Rectal smooth muscle tissue (tissue), 1 donor: ENCODE data around the gene IL17RC.
"Not testable (repeated sequence)": the region's sequence is repeated elsewhere in the genome, so short reads cannot be mapped to it uniquely, and the experiment has no call there.

Experiments used
- H3K27ac ChIP-seq: one replicate; pipeline ENCODE4 v1.7.0; 2013; ENCODE audit warnings: low read depth, low read length, inconsistent platforms
- H3K27me3 ChIP-seq: one replicate; pipeline ENCODE4 v1.7.0; 2013; ENCODE audit warnings: low read length; ENCODE audit not compliant: control insufficient read depth, insufficient read depth
- H3K36me3 ChIP-seq: one replicate; pipeline ENCODE4 v1.7.0; 2013; ENCODE audit warnings: low read length; ENCODE audit not compliant: control insufficient read depth, insufficient read depth
- H3K4me1 ChIP-seq: one replicate; pipeline ENCODE4 v1.7.0; 2013; ENCODE audit warnings: low read length; ENCODE audit not compliant: control insufficient read depth, insufficient read depth
- H3K4me3 ChIP-seq: one replicate; pipeline ENCODE4 v1.7.0; 2013; ENCODE audit warnings: low read length
- H3K9ac ChIP-seq: one replicate; pipeline ENCODE4 v1.7.0; 2013; ENCODE audit warnings: low read length

The IL17RC gene

GRCh38 chr3:9898467-9899241, 18.2 kb upstream of the IL17RC start:
- Histone ChIP-seq H3K27ac (no peak overlapping the region), H3K27me3 (no peaks in the 10 kb centered on the region), H3K4me3 (no peak overlapping the region), H3K36me3 (peaks cover 2% of the 10 kb centered on the region), H3K4me1 (no peaks in the 10 kb centered on the region), H3K9ac (no peak overlapping the region)

- no peaks in the 10 kb centered on the region for H3K36me3 ChIP-seq
- no peak overlapping the region for H3K4me3 ChIP-seq
- no peak overlapping the region for H3K9ac ChIP-seq
- no peaks in the 10 kb centered on the region for H3K27me3 ChIP-seq
- no peaks in the 10 kb centered on the region for H3K4me1 ChIP-seq
- no peak overlapping the region for H3K27ac ChIP-seq
These were observed 17.6 kb upstream of the IL17RC start for GRCh38 chr3:9899289-9899791.

- H3K9ac ChIP-seq, H3K36me3 ChIP-seq, H3K4me1 ChIP-seq, H3K27me3 ChIP-seq, H3K27ac ChIP-seq, H3K4me3 ChIP-seq: not testable (repeated sequence)
These were observed 15.9 kb upstream of the IL17RC start for GRCh38 chr3:9900965-9901415.

GRCh38 chr3:9901967-9902366, 14.9 kb upstream of the IL17RC start:
- Histone ChIP-seq H3K4me1 (no peaks in the 10 kb centered on the region), H3K27ac (no peak overlapping the region), H3K36me3 (peaks cover 3% of the 10 kb centered on the region)

GRCh38 chr3:9902372-9903237, 14.3 kb upstream of the IL17RC start, which contains the start of gene IL17RE:
IL17RE (plus strand) TSS chr3:9902848; CDS start chr3:9902933, 85 bp downstream.
- Histone ChIP-seq H3K9ac (peak within 1 kb of the TSS; percentile 2), H3K4me1 (no peaks in the 10 kb centered on the region), H3K36me3 (peaks cover 3% of the 10 kb centered on the region), H3K27me3 (no peaks in the 10 kb centered on the region), H3K27ac (no peak within 1 kb of the TSS), H3K4me3 (peak within 1 kb of the TSS; percentile 49)

More at GRCh38 chr3:9901967-9902366, 14.9 kb upstream of the IL17RC start:
- Histone ChIP-seq H3K9ac (no peak overlapping the region), H3K4me3 (peak overlapping the region; percentile 31), H3K27me3 (no peaks in the 10 kb centered on the region)

GRCh38 chr3:9903238-9903624, 13.7 kb upstream of the IL17RC start:
- Histone ChIP-seq H3K4me3 (peak overlapping the region; percentile 49), H3K36me3 (peaks cover 3% of the 10 kb centered on the region), H3K27me3 (no peaks in the 10 kb centered on the region), H3K9ac (peak overlapping the region; percentile 2), H3K4me1 (no peaks in the 10 kb centered on the region), H3K27ac (no peak overlapping the region)

GRCh38 chr3:9903904-9904303, 13.0 kb upstream of the IL17RC start:
- peak overlapping the region; percentile 51 for H3K4me3 ChIP-seq
- H3K9ac ChIP-seq, result no peak overlapping the region
- H3K4me1 ChIP-seq, result no peaks in the 10 kb centered on the region
- peaks cover 3% of the 10 kb centered on the region for H3K36me3 ChIP-seq
- no peak overlapping the region for H3K27ac ChIP-seq
- H3K27me3 ChIP-seq, result no peaks in the 10 kb centered on the region

GRCh38 chr3:9906480-9906879, 10.4 kb upstream of the IL17RC start:
- H3K36me3 ChIP-seq, result peaks cover 3% of the 10 kb centered on the region
- H3K27me3 ChIP-seq, result no peaks in the 10 kb centered on the region
- H3K4me1 ChIP-seq, result no peaks in the 10 kb centered on the region
- no peak overlapping the region for H3K27ac ChIP-seq
- H3K9ac ChIP-seq, result no peak overlapping the region
- no peak overlapping the region for H3K4me3 ChIP-seq

- Histone ChIP-seq H3K4me1 (no peaks in the 10 kb centered on the region), H3K4me3 (no peak overlapping the region), H3K27ac (no peak overlapping the region), H3K36me3 (peaks cover 3% of the 10 kb centered on the region), H3K27me3 (no peaks in the 10 kb centered on the region), H3K9ac (no peak overlapping the region)
These were observed 8.6 kb upstream of the IL17RC start for GRCh38 chr3:9908286-9908685.

- peaks cover 7% of the 10 kb centered on the region for H3K4me1 ChIP-seq
- peaks cover 3% of the 10 kb centered on the region for H3K36me3 ChIP-seq
- H3K4me3 ChIP-seq, result no peak overlapping the region
- H3K27me3 ChIP-seq, result no peaks in the 10 kb centered on the region
- no peak overlapping the region for H3K27ac ChIP-seq
- no peak overlapping the region for H3K9ac ChIP-seq
These were observed 7.5 kb upstream of the IL17RC start for GRCh38 chr3:9909221-9910013.

- no peak overlapping the region for H3K27ac ChIP-seq
- peaks cover 17% of the 10 kb centered on the region for H3K4me1 ChIP-seq
These were observed 5.0 kb upstream of the IL17RC start for GRCh38 chr3:9911863-9912262.

More at GRCh38 chr3:9911863-9912262, 5.0 kb upstream of the IL17RC start:
- Histone ChIP-seq H3K4me3 (no peak overlapping the region), H3K36me3 (peaks cover 1% of the 10 kb centered on the region), H3K9ac (no peak overlapping the region), H3K27me3 (no peaks in the 10 kb centered on the region)
